Renal cortex interstitium (tissue), 11 donors: ENCODE data around the gene SEH1L. TPM values are rescaled to one million over a fixed set of nuclear protein-coding genes. Genes with fewer than 3 reads are reported as not detected.
"Not testable (repeated sequence)": the region's sequence is repeated elsewhere in the genome, so short reads cannot be mapped to it uniquely, and the experiment has no call there.

ENCODE experiments used
- DNase-seq, 11 donors: peaks; one replicate each; pipeline ENCODE4 v3.0.0-alpha.2; 2013; ENCODE audit warnings: low read depth in 9 of 11, low spot score in 4 of 11; ENCODE audit errors: extremely low read depth in 1 of 11
- polyA plus RNA-seq, 3 donors: library from polyadenylated mRNA; unstranded; fragments of 120-200 nt; gene quantifications; one replicate each; pipeline ENCODE4 v1.2.1, GENCODE V29; 2013; ENCODE audit not compliant: insufficient read length in 3 of 3

SEH1L gene
- polyA plus RNA-seq, 3 donors, result 35.1 to 44.0 (median 39.0) TPM

GRCh38 chr18:12980065-12980464 is 32.3 kb downstream of the SEH1L start:
- DNase-seq, result not testable (repeated sequence)

- no peak for DNase-seq
These were observed 41.7 kb downstream of the SEH1L start for GRCh38 chr18:12989397-12990122.

DNA sequence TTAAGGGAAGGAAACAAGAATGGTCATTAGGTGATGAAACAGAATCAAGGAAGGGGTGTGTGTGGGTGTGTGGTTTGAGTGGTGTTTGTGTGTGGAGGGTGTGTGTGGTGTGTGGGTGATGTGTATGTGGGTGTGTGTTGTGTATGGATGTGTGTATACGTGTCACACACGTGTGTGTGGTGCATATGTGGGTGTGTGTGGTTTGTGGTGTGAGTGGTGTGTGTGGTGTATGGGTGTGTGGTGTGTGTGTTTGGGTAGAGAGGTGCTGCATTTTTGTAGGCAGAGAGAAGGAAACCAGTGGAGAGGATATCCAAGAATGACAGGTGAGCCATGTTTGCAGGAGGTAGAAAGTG is 42.3 kb downstream of the SEH1L start:
- no peak for DNase-seq

- DNase-seq, result peak in 2 of 11 donors; percentile 34 to 35
These were observed 42.8 kb downstream of the SEH1L start for GRCh38 chr18:12990641-12990966.

DNA sequence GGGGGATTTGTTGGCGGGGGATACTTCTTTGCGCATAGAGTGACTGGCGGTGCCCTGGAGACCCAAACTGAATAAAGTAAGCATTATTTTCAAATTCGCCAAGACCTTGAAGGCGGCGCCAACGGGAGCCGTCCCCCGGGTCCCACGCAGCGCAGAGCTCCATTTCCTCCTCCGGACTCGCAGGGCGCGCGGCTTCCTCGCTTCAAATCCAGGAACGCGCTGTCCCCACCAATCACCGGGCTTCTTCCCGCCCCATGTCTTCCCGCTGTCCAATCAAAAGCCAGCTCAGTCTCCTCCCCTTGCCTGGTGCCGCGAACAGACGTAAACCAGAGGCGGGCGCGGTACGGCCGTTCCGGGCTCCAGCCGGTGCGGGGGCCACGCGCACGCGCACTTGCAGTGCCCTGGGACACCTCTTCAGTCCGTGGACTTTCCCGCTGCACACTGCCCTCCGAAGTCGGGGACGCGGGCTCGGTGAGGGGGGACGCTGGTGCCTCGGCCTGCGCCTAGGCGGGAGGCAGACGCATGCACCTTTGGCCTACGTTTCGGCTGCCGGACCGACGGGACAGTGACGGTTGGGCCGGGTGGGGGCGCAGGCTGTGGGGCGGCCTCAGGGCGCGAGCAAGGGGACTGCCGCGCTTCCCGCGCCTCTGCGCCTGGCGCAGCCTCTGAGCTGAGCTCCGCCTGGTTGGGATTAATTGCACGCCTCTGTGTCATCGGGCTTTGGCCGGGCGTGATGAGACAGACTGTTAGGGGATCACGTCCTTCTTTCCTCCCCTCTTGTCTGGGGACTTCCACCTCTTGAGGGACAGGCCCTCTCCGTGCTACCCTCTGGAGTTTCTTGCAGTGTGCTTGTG is 43.4 kb downstream of the SEH1L start, which contains the start of gene CEP192:
TSS of gene CEP192 (plus strand) at position 396 of the 854 bp plus-strand sequence. CDS start 8,063 bp downstream, outside the sequence.
- DNase-seq, result peak; percentile 93 to 98 (median 96)

- DNase-seq, result peak in 1 of 11 donors; percentile 10
These were observed 44.0 kb downstream of the SEH1L start for GRCh38 chr18:12991821-12992179.

DNA sequence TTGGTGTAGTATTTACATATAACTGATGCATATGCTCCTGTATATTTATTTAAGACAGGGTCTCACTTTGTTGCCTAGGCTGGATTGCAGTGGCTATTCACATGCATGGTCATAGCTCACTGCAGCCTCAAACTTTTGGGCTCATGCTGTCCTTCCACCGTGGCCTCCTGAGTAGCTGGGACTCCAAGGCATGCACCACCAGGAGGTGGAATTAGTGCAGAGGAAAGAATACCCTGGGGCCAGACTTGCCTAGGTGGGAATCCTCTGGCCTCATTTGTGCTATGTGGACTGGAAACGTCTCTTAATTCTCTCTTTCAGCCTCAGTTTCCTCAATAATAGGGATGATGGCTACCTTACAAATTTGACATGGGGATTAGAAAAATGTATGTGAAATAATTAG is 45.6 kb downstream of the SEH1L start:
- DNase-seq, result no peak

GRCh38 chr18:12995424-12995823 is 47.6 kb downstream of the SEH1L start:
- no peak for DNase-seq

DNA sequence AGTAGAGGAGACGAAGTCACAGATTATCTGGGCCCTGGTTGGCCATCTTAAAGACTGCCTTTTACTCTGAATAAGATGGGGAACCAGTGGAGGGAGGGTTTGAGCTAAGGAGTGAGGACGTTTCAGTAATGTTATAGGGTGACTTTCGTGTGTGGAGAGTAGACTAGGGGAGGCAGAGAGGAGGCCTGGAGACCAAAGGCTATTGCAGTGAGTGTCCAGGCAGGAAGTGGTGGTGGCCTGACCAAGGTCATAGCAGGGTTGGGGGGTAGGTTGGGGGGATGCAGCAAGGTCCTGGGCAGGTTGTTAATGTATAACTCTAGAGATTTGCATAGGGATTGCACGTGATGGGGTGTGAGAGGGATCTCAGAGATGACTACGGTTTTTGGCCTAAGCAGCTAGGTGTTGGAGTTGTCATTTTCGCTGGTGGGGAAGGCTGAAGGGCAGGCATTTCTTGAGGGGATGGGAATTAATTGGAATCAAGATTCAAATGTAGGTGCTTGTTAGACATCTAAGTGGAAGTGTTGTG is 48.2 kb downstream of the SEH1L start:
- DNase-seq, result no peak

DNA sequence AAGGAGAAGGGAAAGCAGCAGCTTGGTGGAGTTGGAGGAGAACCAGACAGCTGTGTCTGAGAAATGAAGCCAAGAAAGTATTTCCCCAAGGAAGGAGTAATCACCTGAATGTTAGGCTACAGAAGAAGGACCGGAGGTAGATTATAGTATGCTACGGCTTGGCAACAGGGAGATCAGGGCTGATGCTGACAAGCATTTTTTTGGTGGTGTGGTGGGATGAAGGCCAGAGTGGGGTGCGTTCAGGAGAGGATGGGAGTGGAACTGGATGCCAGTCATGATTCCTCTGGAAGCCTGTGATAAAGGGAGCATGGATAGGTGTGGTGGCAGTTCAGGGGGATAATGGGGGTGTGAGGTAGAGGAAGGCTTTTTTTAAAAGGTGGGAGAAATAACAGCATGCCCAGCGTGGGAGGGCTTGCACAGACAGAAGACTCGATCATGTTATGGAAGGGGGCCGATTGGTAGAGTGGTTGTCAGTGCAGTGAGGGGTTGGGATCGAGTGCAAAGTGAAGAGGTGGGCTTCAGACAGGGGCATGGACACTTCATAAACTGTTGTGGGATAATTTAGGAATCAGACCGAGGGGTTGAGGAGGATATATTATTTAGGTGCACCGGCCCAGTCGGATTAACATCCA is 49.0 kb downstream of the SEH1L start:
- DNase-seq, result no peak

- DNase-seq, result not testable (repeated sequence)
These were observed 49.5 kb downstream of the SEH1L start for GRCh38 chr18:12997330-12997729.

DNA sequence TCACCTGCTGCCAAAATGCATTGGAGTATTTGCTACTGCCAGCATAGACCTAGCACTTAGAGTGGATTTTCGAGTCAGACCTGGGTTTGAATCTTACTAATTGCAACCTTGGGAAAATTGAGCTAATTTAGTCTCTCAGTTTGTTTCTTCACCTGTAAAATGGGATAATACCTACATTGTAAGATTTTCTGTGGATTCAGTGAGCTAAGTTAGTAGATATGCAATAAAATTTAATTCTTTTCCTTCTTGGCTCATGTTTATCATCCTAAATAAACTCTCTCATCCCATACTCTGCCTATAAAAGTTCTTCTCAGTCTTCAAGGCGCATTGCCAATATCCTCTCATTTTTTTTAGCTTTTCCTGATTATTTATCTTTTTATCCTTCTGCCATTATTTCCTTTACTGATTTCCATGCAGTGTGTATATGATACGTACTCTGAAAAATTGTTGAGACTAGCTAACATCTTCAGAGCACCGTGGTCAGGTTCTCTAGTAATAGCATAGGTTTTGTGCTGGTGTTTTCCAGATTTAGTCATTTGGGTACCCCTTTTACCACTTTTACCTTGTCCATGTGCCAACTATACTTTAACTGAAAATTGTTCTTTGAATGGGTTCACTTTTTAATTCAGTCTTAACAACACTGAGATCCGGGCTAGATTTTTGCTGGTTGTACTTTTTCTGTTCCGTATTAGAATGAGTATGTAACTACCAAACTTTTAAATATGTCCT is 50.7 kb downstream of the SEH1L start:
- no peak for DNase-seq

DNA sequence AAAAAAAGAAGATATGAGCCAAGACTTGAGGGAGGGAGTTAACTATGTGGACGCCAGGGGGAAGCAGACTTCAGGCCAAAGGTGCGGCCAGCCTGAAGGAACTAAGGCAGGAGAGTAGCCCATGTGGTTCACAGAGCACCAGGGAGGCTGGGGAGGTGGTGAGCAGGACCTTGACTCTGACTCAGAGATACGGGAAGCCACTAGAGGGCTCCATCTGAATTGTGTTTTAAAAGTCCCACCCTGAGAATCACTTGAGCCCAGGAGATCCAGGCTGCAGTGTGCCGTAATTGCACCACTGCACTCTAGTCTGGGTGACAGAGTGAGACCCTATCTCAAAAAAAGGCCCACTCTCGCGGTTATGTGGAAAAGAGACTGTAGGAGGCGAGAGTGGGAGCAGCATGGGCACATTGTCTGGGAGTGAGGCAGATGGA is 55.7 kb downstream of the SEH1L start:
- peak in 3 of 11 donors; percentile 9 to 10 (median 9) for DNase-seq

DNA sequence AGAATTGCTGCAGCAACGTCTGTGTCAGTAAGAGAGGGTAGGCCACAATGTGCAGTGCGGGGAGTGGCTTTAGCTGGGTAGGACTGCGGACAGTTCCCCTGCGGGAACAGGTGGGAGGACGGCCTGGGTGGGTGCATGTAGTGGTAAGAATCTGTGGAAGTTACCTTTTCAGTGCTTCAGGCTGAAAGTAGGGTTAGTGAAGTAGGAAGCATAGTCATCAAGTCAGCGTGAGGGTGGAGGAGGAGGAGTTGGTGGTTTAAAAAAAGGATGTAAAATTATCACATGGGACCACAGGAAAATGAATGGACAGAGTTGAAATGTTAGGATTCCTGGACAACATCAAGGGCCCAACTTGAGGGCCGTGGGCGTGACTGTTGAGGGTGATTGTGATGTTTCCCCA is 56.6 kb downstream of the SEH1L start:
- no peak for DNase-seq

GRCh38 chr18:13005289-13005688 is 57.5 kb downstream of the SEH1L start:
- DNase-seq, result no peak

- DNase-seq, result no peak
These were observed 58.9 kb downstream of the SEH1L start for GRCh38 chr18:13006531-13007247.

- no peak for DNase-seq
These were observed 59.4 kb downstream of the SEH1L start for GRCh38 chr18:13007248-13007560.

GRCh38 chr18:13011719-13012118 is 63.9 kb downstream of the SEH1L start:
- DNase-seq, result no peak

GRCh38 chr18:13014232-13014631 is 66.4 kb downstream of the SEH1L start:
- DNase-seq, result no peak
